OCI-LY3 (cell line): ENCODE measurements around the gene NCF4.

Source experiments
- CTCF ChIP-seq: fragments of 200-600, 300-600 bp; sonication (generic); IDR thresholded peaks from 2 replicates; pipeline ENCODE4 v1.5.1; 2014; ENCODE audit warnings: antibody characterized with exemption, low read length, low read depth
- EZH2phosphoT487 ChIP-seq: fragments of 200-600 bp; shearing (Covaris generic); IDR thresholded peaks from 2 replicates; pipeline ENCODE4 v1.6.1; 2018; ENCODE audit warnings: antibody characterized with exemption, mixed run types, low read depth

GRCh38 chr22:36855478-36855877, 5.3 kb upstream of the NCF4 start:
- TF ChIP-seq CTCF = no peak
- no peak for TF ChIP-seq EZH2phosphoT487
